ENCODE results near the gene CT45A8. TPM values are rescaled to one million over a fixed set of nuclear protein-coding genes. Genes with fewer than 3 reads are reported as not detected.
"Not testable (repeated sequence)": the region's sequence is repeated elsewhere in the genome, so short reads cannot be mapped to it uniquely, and the experiment has no call there.

Gene CT45A8
- total and polyA plus RNA-seq, 2 donors (not counting 1 experiment from before 2014, with no cell fraction given): not detected

DNA sequence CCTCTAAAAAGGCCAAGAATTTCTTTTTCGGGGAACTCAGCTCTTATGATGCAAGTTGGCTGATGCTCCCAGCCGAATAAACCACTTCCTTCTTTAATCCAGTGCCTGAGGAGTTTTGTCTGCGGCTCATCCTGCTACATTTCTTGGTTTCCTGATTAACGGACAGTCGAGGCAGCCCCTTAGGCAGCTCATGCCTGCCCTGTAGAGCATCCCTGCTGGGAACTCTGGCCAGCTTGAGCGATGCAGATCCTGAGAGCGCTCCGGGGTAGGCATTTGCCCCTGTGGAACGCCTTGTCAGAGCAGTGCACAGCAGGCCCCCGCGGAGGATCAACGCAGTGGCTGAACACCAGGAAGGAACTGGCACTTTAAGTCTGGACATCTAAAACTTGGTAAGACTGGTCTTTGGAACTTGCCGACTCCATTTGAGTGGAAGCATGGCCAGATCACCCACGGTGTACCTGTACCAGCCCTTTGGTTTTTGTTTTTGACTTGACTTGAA is 35.8 kb upstream of the CT45A8 start:
- no peaks in the 10 kb centered on the region for H3K79me2 ChIP-seq (ENCODE audit: control insufficient read depth, insufficient read depth, low read length)
- no peaks in the 10 kb centered on the region for H3K27me3 ChIP-seq (ENCODE audit: control insufficient read depth, insufficient read depth, low read length)
- H3K9me3 ChIP-seq (ENCODE audit: control insufficient read depth, insufficient read depth, low read depth, low read length): no peaks in the 10 kb centered on the region
- H3K4me2 ChIP-seq (ENCODE audit: extremely low read depth, insufficient read depth, low read length): no peak overlapping the region
- H3K4me1 ChIP-seq (ENCODE audit: control insufficient read depth, extremely low read depth, insufficient read depth, low read length): no peaks in the 10 kb centered on the region
- H2AFZ ChIP-seq (ENCODE audit: low read length): no peak overlapping the region
- DNase-seq (ENCODE audit: low read depth in 2 of 2): no peak
- H3K9ac ChIP-seq (ENCODE audit: insufficient read depth, low read length): no peak overlapping the region
- no peaks in the 10 kb centered on the region for H4K20me1 ChIP-seq (ENCODE audit: control insufficient read depth, extremely low read depth, insufficient read depth, low read length)
- H3K36me3 ChIP-seq (ENCODE audit: control insufficient read depth, insufficient read depth, low read length): no peaks in the 10 kb centered on the region
- no peak overlapping the region for H3K27ac ChIP-seq (ENCODE audit: insufficient read depth, low read length)
- TF ChIP-seq CTCF (conservative IDR thresholded peaks at IDR 0.05 in 1 of 2, IDR thresholded peaks at IDR 0.05 in 1 of 2; ENCODE audit: low read depth in 1 of 2, low read length in 2 of 2): no peak
- H3K4me3 ChIP-seq (replicated peaks in 1 of 4; ENCODE audit: control extremely low read depth in 1 of 4, insufficient read depth in 1 of 4, low read depth in 3 of 4, low read length in 4 of 4): no peak overlapping the region

GRCh38 chrX:135888976-135889375 is 34.6 kb upstream of the CT45A8 start:
- not testable (repeated sequence) for H3K27me3 ChIP-seq (ENCODE audit: control insufficient read depth, insufficient read depth, low read length); H4K20me1 ChIP-seq (ENCODE audit: control insufficient read depth, extremely low read depth, insufficient read depth, low read length); H3K4me3 ChIP-seq (replicated peaks in 1 of 4; ENCODE audit: control extremely low read depth in 1 of 4, insufficient read depth in 1 of 4, low read depth in 3 of 4, low read length in 4 of 4); H3K4me2 ChIP-seq (ENCODE audit: extremely low read depth, insufficient read depth, low read length); H3K36me3 ChIP-seq (ENCODE audit: control insufficient read depth, insufficient read depth, low read length); DNase-seq (ENCODE audit: low read depth in 2 of 2); H3K9me3 ChIP-seq (ENCODE audit: control insufficient read depth, insufficient read depth, low read depth, low read length); H2AFZ ChIP-seq (ENCODE audit: low read length); H3K79me2 ChIP-seq (ENCODE audit: control insufficient read depth, insufficient read depth, low read length); H3K4me1 ChIP-seq (ENCODE audit: control insufficient read depth, extremely low read depth, insufficient read depth, low read length); H3K27ac ChIP-seq (ENCODE audit: insufficient read depth, low read length); H3K9ac ChIP-seq (ENCODE audit: insufficient read depth, low read length)

GRCh38 chrX:135888230-135888629 is 33.9 kb upstream of the CT45A8 start:
- H3K27ac ChIP-seq (ENCODE audit: insufficient read depth, low read length); H2AFZ ChIP-seq (ENCODE audit: low read length); H3K9ac ChIP-seq (ENCODE audit: insufficient read depth, low read length); DNase-seq (ENCODE audit: low read depth in 2 of 2); H3K4me3 ChIP-seq (replicated peaks in 1 of 4; ENCODE audit: control extremely low read depth in 1 of 4, insufficient read depth in 1 of 4, low read depth in 3 of 4, low read length in 4 of 4); H3K27me3 ChIP-seq (ENCODE audit: control insufficient read depth, insufficient read depth, low read length); H4K20me1 ChIP-seq (ENCODE audit: control insufficient read depth, extremely low read depth, insufficient read depth, low read length); H3K4me2 ChIP-seq (ENCODE audit: extremely low read depth, insufficient read depth, low read length); H3K36me3 ChIP-seq (ENCODE audit: control insufficient read depth, insufficient read depth, low read length); H3K4me1 ChIP-seq (ENCODE audit: control insufficient read depth, extremely low read depth, insufficient read depth, low read length); H3K79me2 ChIP-seq (ENCODE audit: control insufficient read depth, insufficient read depth, low read length); H3K9me3 ChIP-seq (ENCODE audit: control insufficient read depth, insufficient read depth, low read depth, low read length): not testable (repeated sequence)

- DNase-seq (ENCODE audit: low read depth in 2 of 2); H3K4me3 ChIP-seq (replicated peaks in 1 of 4; ENCODE audit: control extremely low read depth in 1 of 4, insufficient read depth in 1 of 4, low read depth in 3 of 4, low read length in 4 of 4); H3K9ac ChIP-seq (ENCODE audit: insufficient read depth, low read length); H3K4me2 ChIP-seq (ENCODE audit: extremely low read depth, insufficient read depth, low read length); H3K9me3 ChIP-seq (ENCODE audit: control insufficient read depth, insufficient read depth, low read depth, low read length); H4K20me1 ChIP-seq (ENCODE audit: control insufficient read depth, extremely low read depth, insufficient read depth, low read length); H3K36me3 ChIP-seq (ENCODE audit: control insufficient read depth, insufficient read depth, low read length); H3K27ac ChIP-seq (ENCODE audit: insufficient read depth, low read length); H3K27me3 ChIP-seq (ENCODE audit: control insufficient read depth, insufficient read depth, low read length); H3K79me2 ChIP-seq (ENCODE audit: control insufficient read depth, insufficient read depth, low read length); H2AFZ ChIP-seq (ENCODE audit: low read length); H3K4me1 ChIP-seq (ENCODE audit: control insufficient read depth, extremely low read depth, insufficient read depth, low read length): not testable (repeated sequence)
Measured at GRCh38 chrX:135882741-135883140, 28.4 kb upstream of the CT45A8 start.

- H3K79me2 ChIP-seq (ENCODE audit: control insufficient read depth, insufficient read depth, low read length); H2AFZ ChIP-seq (ENCODE audit: low read length); H3K4me3 ChIP-seq (replicated peaks in 1 of 4; ENCODE audit: control extremely low read depth in 1 of 4, insufficient read depth in 1 of 4, low read depth in 3 of 4, low read length in 4 of 4); H3K27ac ChIP-seq (ENCODE audit: insufficient read depth, low read length); H3K27me3 ChIP-seq (ENCODE audit: control insufficient read depth, insufficient read depth, low read length); H4K20me1 ChIP-seq (ENCODE audit: control insufficient read depth, extremely low read depth, insufficient read depth, low read length); H3K36me3 ChIP-seq (ENCODE audit: control insufficient read depth, insufficient read depth, low read length); H3K4me1 ChIP-seq (ENCODE audit: control insufficient read depth, extremely low read depth, insufficient read depth, low read length); H3K9me3 ChIP-seq (ENCODE audit: control insufficient read depth, insufficient read depth, low read depth, low read length); DNase-seq (ENCODE audit: low read depth in 2 of 2); H3K9ac ChIP-seq (ENCODE audit: insufficient read depth, low read length); H3K4me2 ChIP-seq (ENCODE audit: extremely low read depth, insufficient read depth, low read length): not testable (repeated sequence)
Measured at GRCh38 chrX:135871712-135872111, 17.4 kb upstream of the CT45A8 start, which contains the start of gene CT45A9. CT45A9 (minus strand) TSS chrX:135871812; CDS start chrX:135868061, 3,751 bp downstream.

- not testable (repeated sequence) for H4K20me1 ChIP-seq (ENCODE audit: control insufficient read depth, extremely low read depth, insufficient read depth, low read length); H3K4me3 ChIP-seq (replicated peaks in 1 of 4; ENCODE audit: control extremely low read depth in 1 of 4, insufficient read depth in 1 of 4, low read depth in 3 of 4, low read length in 4 of 4); H3K79me2 ChIP-seq (ENCODE audit: control insufficient read depth, insufficient read depth, low read length); H3K36me3 ChIP-seq (ENCODE audit: control insufficient read depth, insufficient read depth, low read length); H3K9ac ChIP-seq (ENCODE audit: insufficient read depth, low read length); H3K27ac ChIP-seq (ENCODE audit: insufficient read depth, low read length); H3K27me3 ChIP-seq (ENCODE audit: control insufficient read depth, insufficient read depth, low read length); DNase-seq (ENCODE audit: low read depth in 2 of 2); H3K4me1 ChIP-seq (ENCODE audit: control insufficient read depth, extremely low read depth, insufficient read depth, low read length); H2AFZ ChIP-seq (ENCODE audit: low read length); H3K9me3 ChIP-seq (ENCODE audit: control insufficient read depth, insufficient read depth, low read depth, low read length); H3K4me2 ChIP-seq (ENCODE audit: extremely low read depth, insufficient read depth, low read length)
Measured at GRCh38 chrX:135837180-135837579, 17.2 kb downstream of the CT45A8 start, which contains the start of gene CT45A7. CT45A7 (minus strand) TSS chrX:135837280; CDS start chrX:135833533, 3,747 bp downstream.
